Neural cell (in vitro differentiated cells): ENCODE results near the gene ZPLD1.

Experiments
- EP300 ChIP-seq: fragments of 450-650 bp; conservative IDR thresholded peaks from 2 replicates; pipeline ENCODE4 v1.6.1; 2014; ENCODE audit warnings: antibody characterized with exemption, mild to moderate bottlenecking, moderate library complexity; ENCODE audit not compliant: poor library complexity, severe bottlenecking
- EZH2 ChIP-seq: fragments of 200-600, 300-800 bp; shearing (Covaris generic), sonication (generic); IDR thresholded peaks from 2 replicates; pipeline ENCODE4 v1.6.1; 2014; ENCODE audit warnings: antibody characterized with exemption, low read length, borderline replicate concordance, mild to moderate bottlenecking; ENCODE audit not compliant: insufficient read depth, poor library complexity, severe bottlenecking
- MXI1 ChIP-seq: fragments of 450-650 bp; conservative IDR thresholded peaks from 2 replicates; pipeline ENCODE4 v1.6.1; 2014; ENCODE audit warnings: antibody characterized with exemption, mild to moderate bottlenecking; ENCODE audit not compliant: poor library complexity, severe bottlenecking
- SMC3 ChIP-seq: fragments of 450-650 bp; conservative IDR thresholded peaks from 2 replicates; pipeline ENCODE4 v1.6.1; 2014; ENCODE audit warnings: antibody characterized with exemption, mild to moderate bottlenecking, moderate library complexity; ENCODE audit not compliant: poor library complexity
- TAF1 ChIP-seq: IDR thresholded peaks from 2 replicates; pipeline ENCODE4 v1.6.1; 2012; ENCODE audit warnings: low read depth
- TF ChIP-seq, protein P1 (sequence below): fragments of 450-650 bp; IDR thresholded peaks from 2 replicates; pipeline ENCODE4 v1.5.1; 2014; ENCODE audit warnings: antibody characterized with exemption, mild to moderate bottlenecking, moderate library complexity; ENCODE audit not compliant: poor library complexity, severe bottlenecking

GRCh38 chr3:102526865-102527264, 92.0 kb downstream of the ZPLD1 start:
- TF ChIP-seq, protein P1, sequence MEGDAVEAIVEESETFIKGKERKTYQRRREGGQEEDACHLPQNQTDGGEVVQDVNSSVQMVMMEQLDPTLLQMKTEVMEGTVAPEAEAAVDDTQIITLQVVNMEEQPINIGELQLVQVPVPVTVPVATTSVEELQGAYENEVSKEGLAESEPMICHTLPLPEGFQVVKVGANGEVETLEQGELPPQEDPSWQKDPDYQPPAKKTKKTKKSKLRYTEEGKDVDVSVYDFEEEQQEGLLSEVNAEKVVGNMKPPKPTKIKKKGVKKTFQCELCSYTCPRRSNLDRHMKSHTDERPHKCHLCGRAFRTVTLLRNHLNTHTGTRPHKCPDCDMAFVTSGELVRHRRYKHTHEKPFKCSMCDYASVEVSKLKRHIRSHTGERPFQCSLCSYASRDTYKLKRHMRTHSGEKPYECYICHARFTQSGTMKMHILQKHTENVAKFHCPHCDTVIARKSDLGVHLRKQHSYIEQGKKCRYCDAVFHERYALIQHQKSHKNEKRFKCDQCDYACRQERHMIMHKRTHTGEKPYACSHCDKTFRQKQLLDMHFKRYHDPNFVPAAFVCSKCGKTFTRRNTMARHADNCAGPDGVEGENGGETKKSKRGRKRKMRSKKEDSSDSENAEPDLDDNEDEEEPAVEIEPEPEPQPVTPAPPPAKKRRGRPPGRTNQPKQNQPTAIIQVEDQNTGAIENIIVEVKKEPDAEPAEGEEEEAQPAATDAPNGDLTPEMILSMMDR = no peak
- no peak for TF ChIP-seq EP300
- no peak for TF ChIP-seq SMC3
- TF ChIP-seq EZH2 = no peak
- no peak for TF ChIP-seq MXI1
- TF ChIP-seq TAF1 = no peak
